HG02981 (cell line): ENCODE measurements around the gene LRCOL1.

Experiments used
- ATAC-seq: cut with Tn5 transposase; IDR thresholded peaks from one replicate; pipeline ENCODE4 v1.9.1; 2021; ENCODE audit warnings: mild to moderate bottlenecking, moderate library complexity; ENCODE audit not compliant: unreplicated experiment

The LRCOL1 gene

DNA sequence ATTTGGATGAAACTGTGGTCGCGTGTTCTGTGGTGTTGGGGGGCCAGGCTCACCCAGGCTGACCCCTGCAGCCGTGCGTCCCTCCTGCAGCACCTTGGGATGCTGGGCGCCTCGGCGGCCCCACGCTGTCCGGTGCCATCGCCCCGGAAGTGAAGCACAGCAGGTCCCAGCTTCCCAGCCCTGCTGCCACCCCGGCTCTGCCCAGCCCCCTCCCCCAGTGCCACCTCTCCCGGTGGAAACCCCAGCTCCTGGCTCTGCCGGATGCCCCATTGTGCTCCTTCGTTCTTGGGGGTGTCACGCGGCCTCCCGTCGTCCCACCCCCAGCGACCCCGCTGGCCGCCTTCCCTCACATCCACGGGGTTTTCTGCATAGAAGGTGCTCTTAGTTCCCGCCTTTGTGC lies 25.2 kb downstream of the LRCOL1 start:
- no peak for ATAC-seq

- no peak for ATAC-seq
Observed at GRCh38 chr12:132584429-132584828, 26.0 kb downstream of the LRCOL1 start.

DNA sequence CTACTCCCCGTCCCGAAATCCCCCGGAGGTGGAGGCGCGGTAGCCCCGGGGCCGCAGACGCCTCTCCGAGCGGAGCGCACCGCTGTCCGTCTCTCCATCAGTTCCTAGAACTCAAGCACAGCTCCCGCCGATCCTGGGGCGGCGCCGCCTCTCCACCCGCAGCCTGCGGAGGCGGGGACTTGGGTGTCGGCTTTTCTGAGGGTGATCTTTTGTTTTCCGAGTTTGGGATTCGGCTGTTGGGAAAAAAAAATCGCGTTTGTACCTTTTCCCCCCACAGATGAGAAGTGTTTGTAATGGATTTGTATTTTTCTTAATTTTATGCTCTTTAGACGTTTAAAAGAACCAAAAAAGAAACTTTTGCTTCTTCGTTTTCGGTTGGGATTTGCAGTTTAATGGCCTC lies 26.6 kb downstream of the LRCOL1 start:
- ATAC-seq: no peak

DNA sequence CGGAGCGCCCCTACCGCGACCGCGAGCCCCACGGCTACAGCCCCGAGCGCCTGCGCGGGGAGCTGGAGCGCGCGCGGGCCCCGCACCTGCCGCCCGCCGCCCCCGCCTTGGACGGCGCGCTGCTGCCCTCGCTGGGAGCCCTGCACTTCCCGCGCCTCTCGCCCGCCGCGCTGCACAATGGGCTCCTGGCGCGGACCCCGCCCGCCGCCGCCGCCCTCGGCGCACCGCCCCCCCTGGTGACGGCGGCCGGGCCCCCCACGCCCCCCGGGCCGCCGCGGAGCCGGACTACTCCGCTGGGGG lies 27.0 kb downstream of the LRCOL1 start:
- ATAC-seq: no peak

GRCh38 chr12:132582582-132583410 lies 27.6 kb downstream of the LRCOL1 start:
- ATAC-seq: no peak

- ATAC-seq: no peak
Observed at GRCh38 chr12:132582058-132582420, 28.3 kb downstream of the LRCOL1 start.

- no peak for ATAC-seq
Observed at GRCh38 chr12:132581348-132582057, 28.9 kb downstream of the LRCOL1 start.

DNA sequence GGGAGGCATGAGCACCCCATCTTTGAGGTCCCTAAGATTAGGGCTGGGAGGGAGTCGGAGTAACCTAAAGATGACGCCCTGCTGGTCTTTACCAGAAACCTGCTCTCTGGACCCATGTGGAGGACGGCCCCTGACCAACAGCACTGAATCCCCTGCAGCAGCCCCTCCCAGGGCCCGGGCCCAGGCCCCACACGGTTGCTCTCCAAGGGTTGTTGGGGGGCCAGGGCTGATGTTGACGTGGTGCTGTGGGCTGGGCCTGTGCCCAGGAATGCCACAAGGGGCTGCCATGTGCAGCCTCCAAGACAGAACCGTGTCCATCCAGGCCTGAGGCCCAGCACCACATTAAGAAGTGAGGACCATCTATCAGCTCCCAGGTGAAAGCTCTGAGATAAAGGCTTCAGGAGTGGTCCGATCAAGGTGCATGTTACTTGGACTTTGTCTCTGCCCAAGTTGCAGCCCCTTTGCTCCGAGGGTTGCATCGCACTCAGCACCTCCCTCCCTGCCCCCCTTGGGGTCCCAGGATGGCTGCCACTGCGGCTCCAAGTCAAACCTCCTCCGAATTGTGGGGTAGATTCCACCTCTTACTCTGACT lies 29.6 kb downstream of the LRCOL1 start:
- no peak for ATAC-seq

DNA sequence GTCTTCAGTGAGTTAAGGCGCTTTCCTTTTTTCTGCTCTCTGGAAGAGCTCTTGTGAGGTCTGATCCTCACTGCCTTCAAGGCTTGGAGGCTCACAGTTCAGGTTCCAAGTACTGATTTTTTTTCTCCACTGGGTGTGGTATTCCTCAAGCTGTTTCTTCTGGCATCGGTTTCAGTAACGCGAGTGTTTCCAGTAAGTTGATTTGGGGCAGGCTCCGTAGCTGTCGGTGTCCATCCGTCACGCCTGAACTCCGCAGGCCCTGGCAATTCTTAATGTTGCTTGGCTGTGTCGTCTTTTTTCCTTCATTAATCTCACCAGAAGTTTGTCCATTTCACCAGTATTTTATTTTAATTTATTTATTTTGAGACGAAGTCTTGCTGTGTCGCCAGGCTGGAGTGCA lies 30.6 kb downstream of the LRCOL1 start:
- ATAC-seq: no peak

- no peak for ATAC-seq
Observed at GRCh38 chr12:132578826-132579225, 31.6 kb downstream of the LRCOL1 start.

GRCh38 chr12:132578118-132578517 lies 32.3 kb downstream of the LRCOL1 start:
- ATAC-seq: no peak

GRCh38 chr12:132577191-132577920 lies 33.0 kb downstream of the LRCOL1 start:
- no peak for ATAC-seq

- ATAC-seq: no peak
Observed at GRCh38 chr12:132576701-132577100, 33.7 kb downstream of the LRCOL1 start.

DNA sequence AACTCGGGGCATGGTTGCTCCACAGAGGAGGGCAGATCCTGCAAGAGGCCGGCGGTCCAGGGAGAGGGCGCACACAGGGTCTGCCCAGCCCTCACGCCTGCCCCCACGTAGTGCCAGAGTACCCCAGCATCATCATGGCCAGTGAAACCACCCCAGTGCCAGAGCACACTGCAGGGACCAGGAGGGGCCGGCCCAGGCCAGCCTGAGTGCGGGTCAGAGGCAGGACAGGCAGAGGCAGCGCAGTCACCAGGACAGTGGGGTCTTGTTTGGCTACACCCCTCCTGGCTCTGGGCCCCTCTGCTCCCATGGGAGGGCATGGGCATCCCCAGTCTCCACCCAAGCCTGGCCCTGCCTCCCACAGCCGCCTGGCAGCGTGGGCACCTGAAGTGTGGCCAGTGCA lies 34.7 kb downstream of the LRCOL1 start:
- no peak for ATAC-seq

DNA sequence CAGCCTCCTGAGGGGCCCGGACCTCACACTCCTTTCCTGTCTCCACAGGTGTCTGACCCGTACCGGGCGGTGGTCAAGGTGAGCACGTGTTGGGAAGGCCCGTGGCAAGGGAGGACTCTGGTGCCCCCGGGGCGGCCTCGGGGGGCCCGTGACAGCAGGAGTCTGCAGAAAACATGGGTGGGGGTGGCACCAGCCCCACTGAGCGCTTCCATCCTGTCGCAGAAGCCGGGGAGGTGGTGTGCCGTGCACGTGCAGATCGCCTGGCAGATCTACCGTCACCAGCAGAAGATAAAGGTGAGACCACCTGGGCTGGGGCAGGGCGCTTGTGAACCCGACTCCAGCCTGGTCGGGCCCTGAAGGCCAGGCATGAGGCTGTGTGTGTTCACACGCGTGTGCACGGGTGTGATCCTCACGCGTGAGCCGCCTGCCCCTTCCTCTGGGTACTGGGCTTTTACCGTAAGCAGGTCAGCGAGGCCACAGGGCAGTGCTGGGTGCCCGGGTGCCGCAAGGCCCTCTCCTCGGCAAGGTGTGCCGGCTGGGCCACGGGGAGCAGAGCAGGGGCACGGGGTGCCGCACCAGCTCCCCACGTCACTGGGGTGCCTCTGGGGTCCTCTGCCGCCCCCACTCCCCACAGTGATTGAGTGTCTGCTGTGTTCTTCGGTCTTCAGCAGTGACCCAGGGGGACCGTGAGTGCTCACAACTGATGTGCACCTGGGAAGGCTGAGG lies 35.9 kb downstream of the LRCOL1 start:
- ATAC-seq: no peak

GRCh38 chr12:132572801-132573760 lies 37.3 kb downstream of the LRCOL1 start:
- no peak for ATAC-seq

DNA sequence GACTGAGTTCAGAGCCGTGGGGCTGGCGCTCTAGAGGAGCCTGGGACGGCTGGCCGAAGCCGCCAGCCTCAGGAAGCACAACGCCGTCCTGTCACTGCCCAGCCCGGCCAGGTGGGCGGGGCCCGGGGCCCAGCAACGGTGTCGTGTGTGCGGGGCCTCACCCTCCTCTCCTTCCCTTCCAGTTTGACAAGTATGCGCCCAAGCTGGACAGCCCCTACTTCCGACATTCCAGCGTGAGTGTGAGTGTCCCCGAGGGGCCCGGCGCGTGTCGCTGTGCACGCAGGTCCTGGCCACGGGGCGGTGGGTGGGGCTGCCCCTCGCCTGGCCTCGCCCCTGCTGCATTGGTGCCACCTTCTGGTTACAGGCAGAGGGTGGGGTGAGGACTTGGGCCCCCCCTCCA lies 38.3 kb downstream of the LRCOL1 start:
- ATAC-seq: no peak

DNA sequence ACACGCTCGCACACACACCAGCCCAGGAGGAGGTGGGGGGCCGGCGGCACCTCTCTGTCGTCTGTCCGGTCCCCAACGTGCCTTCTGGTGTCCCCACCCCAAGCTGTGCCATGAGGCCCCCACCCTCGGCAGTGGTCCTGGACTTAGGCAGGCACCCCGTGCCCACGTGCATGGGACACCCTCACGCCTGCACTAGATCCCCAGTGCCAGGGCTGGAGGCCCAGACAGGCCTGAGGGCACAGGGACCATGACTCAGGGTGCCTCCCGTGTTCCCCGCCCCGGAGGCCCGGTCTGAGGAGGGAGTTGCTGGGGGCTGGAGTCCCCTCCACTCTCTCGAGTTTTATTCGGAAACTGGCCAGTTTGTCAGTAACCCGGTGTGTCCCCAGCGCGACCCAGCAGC lies 38.8 kb downstream of the LRCOL1 start:
- ATAC-seq: no peak

DNA sequence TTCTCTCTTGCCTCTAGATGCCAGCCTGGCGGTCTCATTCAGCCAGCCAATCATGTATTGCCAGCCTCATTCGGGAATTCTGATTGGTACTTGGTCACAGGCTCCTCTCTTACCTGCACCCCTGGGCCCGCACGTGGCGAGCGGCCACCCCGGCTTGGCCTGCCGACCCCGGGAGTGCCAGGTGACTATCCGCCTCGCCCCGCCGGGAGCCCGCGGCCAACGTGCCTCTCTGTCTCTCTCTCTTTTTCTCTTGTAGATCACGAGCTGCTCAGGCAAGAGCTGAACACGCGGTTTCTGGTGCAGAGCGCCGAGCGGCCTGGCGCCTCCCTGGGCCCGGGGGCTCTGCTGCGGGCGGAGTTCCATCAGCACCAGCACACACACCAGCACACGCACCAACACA lies 39.3 kb downstream of the LRCOL1 start:
- ATAC-seq: no peak

GRCh38 chr12:132570635-132571034 lies 39.7 kb downstream of the LRCOL1 start:
- ATAC-seq: no peak
